Measurements from ENCODE around the gene PPCDC. TPM values are rescaled to one million over a fixed set of nuclear protein-coding genes. Genes with fewer than 3 reads are reported as not detected.

Gene PPCDC
- total RNA-seq, 1 donor from 2014 or later, result 25.0 TPM

DNA sequence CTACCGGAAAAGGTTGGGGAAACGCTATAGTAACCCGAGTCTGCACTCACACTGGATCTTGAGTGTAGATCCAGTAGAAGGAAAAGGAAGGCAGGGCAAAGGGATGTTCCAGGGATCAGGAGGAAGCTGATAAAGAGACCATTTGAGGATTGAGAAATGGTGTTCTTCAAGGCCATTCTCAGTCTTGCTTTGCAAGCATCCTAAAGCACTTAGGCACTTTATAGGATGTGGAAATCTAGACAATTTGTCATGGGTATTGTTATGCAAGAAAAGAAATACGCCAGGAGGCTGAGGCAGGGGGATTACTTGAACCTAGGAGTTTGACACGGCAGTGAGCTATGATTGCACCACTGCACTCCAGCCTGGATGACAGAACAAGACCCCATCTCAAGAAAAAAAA is 41.2 kb upstream of the PPCDC start:
- no peaks in the 10 kb centered on the region for H3K9me3 Mint-ChIP-seq (ENCODE audit: unreplicated experiment)
- H3K36me3 Mint-ChIP-seq (ENCODE audit: low read depth, unreplicated experiment), result no peaks in the 10 kb centered on the region
- TF ChIP-seq, protein P1, sequence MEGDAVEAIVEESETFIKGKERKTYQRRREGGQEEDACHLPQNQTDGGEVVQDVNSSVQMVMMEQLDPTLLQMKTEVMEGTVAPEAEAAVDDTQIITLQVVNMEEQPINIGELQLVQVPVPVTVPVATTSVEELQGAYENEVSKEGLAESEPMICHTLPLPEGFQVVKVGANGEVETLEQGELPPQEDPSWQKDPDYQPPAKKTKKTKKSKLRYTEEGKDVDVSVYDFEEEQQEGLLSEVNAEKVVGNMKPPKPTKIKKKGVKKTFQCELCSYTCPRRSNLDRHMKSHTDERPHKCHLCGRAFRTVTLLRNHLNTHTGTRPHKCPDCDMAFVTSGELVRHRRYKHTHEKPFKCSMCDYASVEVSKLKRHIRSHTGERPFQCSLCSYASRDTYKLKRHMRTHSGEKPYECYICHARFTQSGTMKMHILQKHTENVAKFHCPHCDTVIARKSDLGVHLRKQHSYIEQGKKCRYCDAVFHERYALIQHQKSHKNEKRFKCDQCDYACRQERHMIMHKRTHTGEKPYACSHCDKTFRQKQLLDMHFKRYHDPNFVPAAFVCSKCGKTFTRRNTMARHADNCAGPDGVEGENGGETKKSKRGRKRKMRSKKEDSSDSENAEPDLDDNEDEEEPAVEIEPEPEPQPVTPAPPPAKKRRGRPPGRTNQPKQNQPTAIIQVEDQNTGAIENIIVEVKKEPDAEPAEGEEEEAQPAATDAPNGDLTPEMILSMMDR (IDR thresholded peaks at IDR 0.05; ENCODE audit: unreplicated experiment), result no peak
- H3K4me3 Mint-ChIP-seq (ENCODE audit: unreplicated experiment), result no peak overlapping the region
- peaks cover 34% of the 10 kb centered on the region for H3K4me1 Mint-ChIP-seq (ENCODE audit: unreplicated experiment)
- peaks cover 2% of the 10 kb centered on the region for H3K27me3 Mint-ChIP-seq (ENCODE audit: unreplicated experiment)
- DNase-seq (ENCODE audit: low spot score), result no peak
- H3K27ac Mint-ChIP-seq (ENCODE audit: unreplicated experiment), result no peak overlapping the region

DNA sequence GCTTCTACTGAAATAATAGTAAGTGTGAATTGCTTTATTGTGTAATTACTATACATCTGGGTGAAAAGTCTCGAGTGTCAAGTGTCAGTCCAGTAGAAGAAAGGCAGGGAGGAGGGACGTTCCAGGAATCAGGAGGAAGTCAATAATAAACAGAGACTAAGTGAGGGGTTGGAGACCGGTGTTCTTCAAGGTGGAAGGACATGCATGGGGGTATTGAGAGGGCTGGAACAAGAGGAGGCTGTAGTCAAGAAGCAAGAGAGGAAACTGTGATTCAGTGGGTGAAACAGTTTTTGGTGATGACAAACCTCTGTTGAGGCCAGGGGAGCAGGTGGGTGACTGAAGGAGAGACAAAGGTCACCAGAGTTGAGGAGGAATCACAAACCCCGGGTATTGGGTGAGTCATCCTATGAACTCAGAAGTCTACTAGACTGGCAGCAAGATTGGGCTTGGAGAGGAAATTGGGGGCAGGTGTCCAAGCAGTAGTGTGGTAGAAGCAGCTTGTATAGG is 39.6 kb upstream of the PPCDC start:
- TF ChIP-seq, protein P1 (IDR thresholded peaks at IDR 0.05; ENCODE audit: unreplicated experiment), result no peak
- no peak overlapping the region for H3K4me3 Mint-ChIP-seq (ENCODE audit: unreplicated experiment)
- H3K36me3 Mint-ChIP-seq (ENCODE audit: low read depth, unreplicated experiment), result no peaks in the 10 kb centered on the region
- peaks cover 33% of the 10 kb centered on the region for H3K4me1 Mint-ChIP-seq (ENCODE audit: unreplicated experiment)
- H3K9me3 Mint-ChIP-seq (ENCODE audit: unreplicated experiment), result no peaks in the 10 kb centered on the region
- H3K27me3 Mint-ChIP-seq (ENCODE audit: unreplicated experiment), result peaks cover 2% of the 10 kb centered on the region
- H3K27ac Mint-ChIP-seq (ENCODE audit: unreplicated experiment), result peak overlapping the region; percentile 25
- no peak for DNase-seq (ENCODE audit: low spot score)

DNA sequence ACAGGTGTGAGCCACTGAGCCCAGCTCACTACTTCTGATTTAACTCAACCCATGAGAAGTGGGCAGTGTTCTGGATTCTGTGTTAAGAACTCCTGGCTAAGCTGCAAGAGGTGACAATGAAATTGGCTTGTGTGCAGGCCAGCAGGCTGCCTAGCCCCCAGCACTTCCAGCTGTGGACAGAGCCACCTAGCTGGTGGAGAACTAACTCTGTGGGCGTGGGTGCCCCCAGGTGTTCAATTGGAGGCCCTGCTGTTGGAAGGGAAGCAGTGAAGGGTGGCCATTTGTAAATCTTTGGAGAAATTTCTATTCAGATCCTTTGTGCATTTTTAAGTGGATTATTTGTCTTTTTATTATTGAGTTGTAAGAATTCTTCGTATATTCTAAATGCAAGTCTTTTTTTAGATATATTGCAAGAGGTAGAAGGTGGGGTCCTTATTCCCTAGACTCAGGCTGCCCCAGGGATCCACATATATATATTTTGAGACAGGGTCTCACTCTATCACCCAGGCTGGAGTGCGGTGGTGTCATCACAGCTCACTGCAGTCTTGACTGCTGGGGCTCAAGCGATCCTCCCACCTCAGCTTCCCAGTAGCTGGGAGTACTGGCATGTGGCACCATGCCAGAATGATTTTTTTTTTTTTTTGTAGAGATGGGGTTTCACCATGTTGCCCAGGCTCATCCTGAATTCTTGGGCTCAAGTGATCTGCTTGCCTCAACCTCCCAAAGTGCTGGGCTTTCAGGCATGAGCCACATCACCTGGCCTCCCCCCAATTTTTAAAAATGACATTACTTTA is 35.2 kb upstream of the PPCDC start:
- H3K4me1 Mint-ChIP-seq (ENCODE audit: unreplicated experiment), result peaks cover 20% of the 10 kb centered on the region
- peak; percentile 68 for DNase-seq (ENCODE audit: low spot score)
- H3K27me3 Mint-ChIP-seq (ENCODE audit: unreplicated experiment), result peaks cover 2% of the 10 kb centered on the region
- no peaks in the 10 kb centered on the region for H3K36me3 Mint-ChIP-seq (ENCODE audit: low read depth, unreplicated experiment)
- H3K9me3 Mint-ChIP-seq (ENCODE audit: unreplicated experiment), result no peaks in the 10 kb centered on the region
- H3K27ac Mint-ChIP-seq (ENCODE audit: unreplicated experiment), result no peak overlapping the region
- H3K4me3 Mint-ChIP-seq (ENCODE audit: unreplicated experiment), result no peak overlapping the region
- TF ChIP-seq, protein P1 (IDR thresholded peaks at IDR 0.05; ENCODE audit: unreplicated experiment), result no peak

DNA sequence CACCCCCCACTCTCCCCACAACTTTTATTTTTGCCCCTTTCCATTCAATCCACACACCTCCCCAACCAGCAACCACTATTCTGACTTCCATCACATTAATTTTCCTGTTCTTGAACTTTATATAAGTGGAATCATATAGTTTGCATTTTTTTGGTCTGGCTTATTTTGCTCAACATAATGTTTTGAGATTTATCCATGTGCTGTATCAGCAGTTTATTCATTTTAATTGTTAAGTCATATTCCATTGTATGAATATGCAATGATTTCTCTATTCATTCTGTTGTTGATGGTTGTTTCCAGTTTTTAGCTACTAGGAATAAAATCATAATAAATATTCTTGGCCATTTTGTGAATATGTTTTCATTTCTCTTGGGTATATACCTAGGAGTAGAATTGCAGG is 33.9 kb upstream of the PPCDC start:
- H3K4me3 Mint-ChIP-seq (ENCODE audit: unreplicated experiment), result no peak overlapping the region
- H3K4me1 Mint-ChIP-seq (ENCODE audit: unreplicated experiment), result peaks cover 12% of the 10 kb centered on the region
- no peaks in the 10 kb centered on the region for H3K36me3 Mint-ChIP-seq (ENCODE audit: low read depth, unreplicated experiment)
- TF ChIP-seq, protein P1 (IDR thresholded peaks at IDR 0.05; ENCODE audit: unreplicated experiment), result no peak
- no peak for DNase-seq (ENCODE audit: low spot score)
- H3K27me3 Mint-ChIP-seq (ENCODE audit: unreplicated experiment), result peaks cover 2% of the 10 kb centered on the region
- H3K27ac Mint-ChIP-seq (ENCODE audit: unreplicated experiment), result no peak overlapping the region
- H3K9me3 Mint-ChIP-seq (ENCODE audit: unreplicated experiment), result no peaks in the 10 kb centered on the region

DNA sequence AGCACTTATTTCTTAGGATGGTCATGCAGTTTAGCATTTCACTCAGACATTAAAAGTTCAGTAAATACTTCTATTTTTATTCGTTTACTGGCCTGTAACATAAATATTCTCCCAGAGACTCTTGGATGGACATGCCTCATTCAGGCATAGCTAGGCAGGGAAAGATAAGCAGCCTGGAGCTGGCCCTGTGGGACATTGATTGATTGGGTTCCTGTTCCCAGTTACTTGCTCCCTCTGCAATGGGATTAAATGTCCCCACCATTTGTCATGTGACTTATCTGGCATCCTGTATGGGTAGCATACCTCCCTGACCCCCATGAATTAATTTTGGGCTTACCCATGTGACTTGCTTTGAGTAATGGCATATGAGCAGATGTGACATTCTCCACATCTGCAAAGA is 30.8 kb upstream of the PPCDC start:
- H3K27ac Mint-ChIP-seq (ENCODE audit: unreplicated experiment), result no peak overlapping the region
- TF ChIP-seq, protein P1 (IDR thresholded peaks at IDR 0.05; ENCODE audit: unreplicated experiment), result no peak
- no peaks in the 10 kb centered on the region for H3K9me3 Mint-ChIP-seq (ENCODE audit: unreplicated experiment)
- H3K4me3 Mint-ChIP-seq (ENCODE audit: unreplicated experiment), result no peak overlapping the region
- H3K27me3 Mint-ChIP-seq (ENCODE audit: unreplicated experiment), result peaks cover 13% of the 10 kb centered on the region
- no peak for DNase-seq (ENCODE audit: low spot score)
- H3K36me3 Mint-ChIP-seq (ENCODE audit: low read depth, unreplicated experiment), result peaks cover 9% of the 10 kb centered on the region
- H3K4me1 Mint-ChIP-seq (ENCODE audit: unreplicated experiment), result peaks cover 21% of the 10 kb centered on the region
